Adrenal gland (tissue), 5 donors: ENCODE results near the gene FARP2.

Experiments used
- POLR2A ChIP-seq, 2 donors: fragments of 450-650 bp; IDR thresholded peaks; one replicate each; pipeline ENCODE4 v1.6.1; 2017; ENCODE audit warnings: antibody characterized with exemption in 2 of 2, mild to moderate bottlenecking in 2 of 2, moderate library complexity in 1 of 2
- TF ChIP-seq, protein P1 (sequence below), 6 experiments: fragments of 450-650 bp in 4 of 6; fragments of 200-600 bp in 2 of 6; sonication (generic) in 1 of 6; IDR thresholded peaks; 1 replicate in 5 of 6; 2 replicates in 1 of 6; pipeline versions ENCODE4 v1.5.1 to v1.8.0; 2016 to 2021; ENCODE audit warnings: antibody characterized with exemption in 6 of 6, mild to moderate bottlenecking in 2 of 6, moderate library complexity in 1 of 6
- donor health status: DM: no; HTN: no; CAD: no.

DNA sequence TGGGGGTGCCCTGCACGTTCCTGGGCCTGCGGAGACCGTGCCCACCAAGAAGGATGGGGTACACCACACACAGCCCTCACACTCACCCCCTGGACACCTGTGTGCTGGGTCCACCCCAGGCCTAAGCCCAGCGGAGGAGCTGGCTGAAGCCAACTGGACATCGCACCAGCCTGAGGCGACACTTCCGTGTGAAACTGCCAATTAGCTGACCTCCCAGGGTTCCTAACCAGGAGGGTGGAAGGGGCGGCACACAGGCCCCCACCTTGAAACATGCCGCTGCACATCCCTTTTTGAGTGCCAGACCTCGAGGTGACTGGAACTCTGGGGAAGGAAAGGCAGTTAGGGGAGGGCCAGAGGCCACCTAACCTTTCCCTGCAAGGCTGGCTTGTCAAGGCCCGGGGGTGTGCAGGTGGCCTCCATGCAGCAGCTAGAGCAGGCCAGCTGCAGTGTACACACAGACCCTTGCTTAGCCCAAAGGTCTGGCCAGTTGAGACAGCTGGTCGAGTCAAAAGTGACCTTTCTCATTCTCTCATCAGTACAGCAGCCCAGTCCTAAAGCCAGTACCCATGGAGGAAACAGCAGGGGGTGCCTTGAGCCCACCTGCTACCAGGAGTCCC, 147.8 kb downstream of the FARP2 start:
- TF ChIP-seq, protein P1, sequence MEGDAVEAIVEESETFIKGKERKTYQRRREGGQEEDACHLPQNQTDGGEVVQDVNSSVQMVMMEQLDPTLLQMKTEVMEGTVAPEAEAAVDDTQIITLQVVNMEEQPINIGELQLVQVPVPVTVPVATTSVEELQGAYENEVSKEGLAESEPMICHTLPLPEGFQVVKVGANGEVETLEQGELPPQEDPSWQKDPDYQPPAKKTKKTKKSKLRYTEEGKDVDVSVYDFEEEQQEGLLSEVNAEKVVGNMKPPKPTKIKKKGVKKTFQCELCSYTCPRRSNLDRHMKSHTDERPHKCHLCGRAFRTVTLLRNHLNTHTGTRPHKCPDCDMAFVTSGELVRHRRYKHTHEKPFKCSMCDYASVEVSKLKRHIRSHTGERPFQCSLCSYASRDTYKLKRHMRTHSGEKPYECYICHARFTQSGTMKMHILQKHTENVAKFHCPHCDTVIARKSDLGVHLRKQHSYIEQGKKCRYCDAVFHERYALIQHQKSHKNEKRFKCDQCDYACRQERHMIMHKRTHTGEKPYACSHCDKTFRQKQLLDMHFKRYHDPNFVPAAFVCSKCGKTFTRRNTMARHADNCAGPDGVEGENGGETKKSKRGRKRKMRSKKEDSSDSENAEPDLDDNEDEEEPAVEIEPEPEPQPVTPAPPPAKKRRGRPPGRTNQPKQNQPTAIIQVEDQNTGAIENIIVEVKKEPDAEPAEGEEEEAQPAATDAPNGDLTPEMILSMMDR (IDR thresholded peaks at IDR 0.05): no peak
- no peak for TF ChIP-seq POLR2A (IDR thresholded peaks at IDR 0.05)
